HFFc6 (cell line): ENCODE data around the gene SAYSD1. TPM values are rescaled to one million over a fixed set of nuclear protein-coding genes. Genes with fewer than 3 reads are reported as not detected.
"Not testable (repeated sequence)": the region's sequence is repeated elsewhere in the genome, so short reads cannot be mapped to it uniquely, and the experiment has no call there.

Experiments used
- DNase-seq: peaks from one replicate; pipeline ENCODE4 v3.0.0-alpha.2; 2018
- H3K27ac Mint-ChIP-seq: 2 replicates; pipeline ENCODE4 v1.8.0; 2020; ENCODE audit warnings: mild to moderate bottlenecking, mixed read lengths
- H3K27me3 Mint-ChIP-seq: 2 replicates; pipeline ENCODE4 v1.8.0; 2021; ENCODE audit warnings: mild to moderate bottlenecking, moderate library complexity, mixed read lengths; ENCODE audit not compliant: insufficient read depth
- H3K36me3 Mint-ChIP-seq: 2 replicates; pipeline ENCODE4 v1.8.0; 2021; ENCODE audit warnings: low read depth, mixed read lengths
- H3K4me1 Mint-ChIP-seq: 2 replicates; pipeline ENCODE4 v1.8.0; 2020; ENCODE audit warnings: low read depth, mixed read lengths
- H3K4me3 Mint-ChIP-seq: 2 replicates; pipeline ENCODE4 v1.8.0; 2020; ENCODE audit warnings: mild to moderate bottlenecking, moderate library complexity, mixed read lengths
- H3K9me3 Mint-ChIP-seq: 2 replicates; pipeline ENCODE4 v1.8.0; 2020; ENCODE audit warnings: mild to moderate bottlenecking, mixed read lengths
- total RNA-seq, 6 experiments: library from RNA; stranded (reverse); fragmentation: NEBNext Ultra II Directional; extraction: Animal tissue kit (Norgen Biotek cat#: 25700); gene quantifications; 2 replicates in 1 of 6; 3 replicates in 5 of 6; pipeline ENCODE4 v1.2.3, GENCODE V29; 2021
- TF ChIP-seq, protein P1 (sequence below): fragments of 200-600 bp; sonication (generic); IDR thresholded peaks from 2 replicates; pipeline ENCODE4 v1.5.0; 2021; ENCODE audit warnings: antibody characterized with exemption, mild to moderate bottlenecking

The SAYSD1 gene
- total RNA-seq, 6 experiments from 2014 or later = 6.0 to 8.2 (median 7.5) TPM

DNA sequence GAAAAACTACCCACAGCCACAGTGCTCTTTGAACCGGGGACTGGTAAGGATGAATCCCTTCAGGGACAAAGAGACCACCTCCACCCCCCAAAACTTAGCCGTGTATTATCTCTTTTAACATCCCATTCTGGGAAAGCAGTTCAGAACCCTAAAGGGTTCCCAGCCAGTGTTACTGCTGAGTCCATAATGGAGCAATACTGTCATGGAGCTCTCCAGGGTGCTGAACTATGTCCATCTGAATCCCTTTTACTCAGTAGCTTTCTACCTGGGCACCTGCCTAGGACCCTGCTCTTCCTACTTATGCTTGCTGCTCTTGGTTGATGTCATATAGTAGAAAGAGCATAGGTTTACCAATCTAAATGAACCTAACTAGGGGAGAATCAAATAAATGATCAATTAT lies 22.3 kb upstream of the SAYSD1 start:
- H3K27ac Mint-ChIP-seq = no peak overlapping the region
- no peak for DNase-seq
- TF ChIP-seq, protein P1, sequence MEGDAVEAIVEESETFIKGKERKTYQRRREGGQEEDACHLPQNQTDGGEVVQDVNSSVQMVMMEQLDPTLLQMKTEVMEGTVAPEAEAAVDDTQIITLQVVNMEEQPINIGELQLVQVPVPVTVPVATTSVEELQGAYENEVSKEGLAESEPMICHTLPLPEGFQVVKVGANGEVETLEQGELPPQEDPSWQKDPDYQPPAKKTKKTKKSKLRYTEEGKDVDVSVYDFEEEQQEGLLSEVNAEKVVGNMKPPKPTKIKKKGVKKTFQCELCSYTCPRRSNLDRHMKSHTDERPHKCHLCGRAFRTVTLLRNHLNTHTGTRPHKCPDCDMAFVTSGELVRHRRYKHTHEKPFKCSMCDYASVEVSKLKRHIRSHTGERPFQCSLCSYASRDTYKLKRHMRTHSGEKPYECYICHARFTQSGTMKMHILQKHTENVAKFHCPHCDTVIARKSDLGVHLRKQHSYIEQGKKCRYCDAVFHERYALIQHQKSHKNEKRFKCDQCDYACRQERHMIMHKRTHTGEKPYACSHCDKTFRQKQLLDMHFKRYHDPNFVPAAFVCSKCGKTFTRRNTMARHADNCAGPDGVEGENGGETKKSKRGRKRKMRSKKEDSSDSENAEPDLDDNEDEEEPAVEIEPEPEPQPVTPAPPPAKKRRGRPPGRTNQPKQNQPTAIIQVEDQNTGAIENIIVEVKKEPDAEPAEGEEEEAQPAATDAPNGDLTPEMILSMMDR = no peak

GRCh38 chr6:39136207-39136606 lies 21.2 kb upstream of the SAYSD1 start:
- not testable (repeated sequence) for H3K36me3 Mint-ChIP-seq, DNase-seq, H3K27me3 Mint-ChIP-seq, H3K27ac Mint-ChIP-seq, H3K4me1 Mint-ChIP-seq, H3K4me3 Mint-ChIP-seq
- H3K9me3 Mint-ChIP-seq = peaks cover 18% of the 10 kb centered on the region

More for the DNA sequence above, 22.3 kb upstream of the SAYSD1 start:
- Mint-ChIP-seq H3K4me3 (no peak overlapping the region), H3K9me3 (peaks cover 19% of the 10 kb centered on the region), H3K36me3 (no peaks in the 10 kb centered on the region), H3K4me1 (no peaks in the 10 kb centered on the region), H3K27me3 (no peaks in the 10 kb centered on the region; the same call in none of the 2 replicates)

DNA sequence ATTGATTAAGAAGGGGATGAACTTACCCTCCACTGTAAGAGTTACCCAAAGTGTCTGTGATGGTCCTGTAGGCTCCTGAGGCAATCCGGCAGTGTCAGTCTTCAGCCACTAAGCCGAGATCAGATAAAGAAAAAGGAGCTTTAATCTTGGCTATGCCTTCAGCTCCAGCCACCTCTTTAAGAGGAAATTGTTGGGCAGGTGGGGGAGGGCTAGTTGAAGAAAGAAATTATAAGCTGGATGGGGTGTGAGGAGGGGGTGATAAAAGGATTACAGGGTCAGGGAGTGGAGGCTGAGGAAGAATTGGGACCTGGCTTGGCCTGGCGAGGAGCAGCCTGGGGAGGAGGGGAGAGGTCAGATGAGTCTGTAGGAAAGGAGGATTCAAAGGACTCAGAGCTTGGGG lies 19.8 kb upstream of the SAYSD1 start:
- not testable (repeated sequence) for DNase-seq, H3K36me3 Mint-ChIP-seq, H3K4me1 Mint-ChIP-seq, H3K4me3 Mint-ChIP-seq, H3K27ac Mint-ChIP-seq, H3K27me3 Mint-ChIP-seq
- peaks cover 12% of the 10 kb centered on the region for H3K9me3 Mint-ChIP-seq

- no peak for DNase-seq
Observed at GRCh38 chr6:39130691-39131090, 15.7 kb upstream of the SAYSD1 start.

DNA sequence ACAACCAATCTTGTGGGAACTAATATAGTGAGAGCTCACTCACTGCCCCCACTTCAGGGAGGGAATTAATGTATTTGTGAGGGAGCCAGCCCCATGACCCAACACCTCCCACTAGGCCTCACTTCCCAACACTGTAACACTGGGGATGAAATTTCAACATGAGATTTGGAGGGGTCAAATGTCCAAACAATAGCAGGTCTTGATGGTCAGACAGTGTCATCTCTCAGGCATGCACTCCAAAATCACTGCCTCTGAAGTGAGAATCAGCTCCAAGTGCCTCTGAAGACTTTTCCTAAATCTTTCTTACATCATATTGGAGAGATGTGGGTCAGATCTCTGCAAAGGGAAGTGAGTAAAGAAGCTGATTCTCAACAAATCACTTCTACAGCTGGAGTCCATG lies 13.8 kb upstream of the SAYSD1 start:
- H3K36me3 Mint-ChIP-seq = no peaks in the 10 kb centered on the region
- H3K9me3 Mint-ChIP-seq = no peaks in the 10 kb centered on the region; the same call in 1 of the 2 replicates
- H3K27ac Mint-ChIP-seq = no peak overlapping the region
- H3K4me3 Mint-ChIP-seq = no peak overlapping the region
- H3K4me1 Mint-ChIP-seq = no peaks in the 10 kb centered on the region
- DNase-seq = no peak
- TF ChIP-seq, protein P1 = no peak
- H3K27me3 Mint-ChIP-seq = peaks cover 2% of the 10 kb centered on the region; the same call in 1 of the 2 replicates

More at GRCh38 chr6:39130691-39131090, 15.7 kb upstream of the SAYSD1 start:
- H3K4me3 Mint-ChIP-seq = no peak overlapping the region
- TF ChIP-seq, protein P1 = no peak
- no peaks in the 10 kb centered on the region for H3K4me1 Mint-ChIP-seq
- H3K27ac Mint-ChIP-seq = no peak overlapping the region
- H3K36me3 Mint-ChIP-seq = no peaks in the 10 kb centered on the region
- H3K9me3 Mint-ChIP-seq = no peaks in the 10 kb centered on the region; the same call in 1 of the 2 replicates
- peaks cover 2% of the 10 kb centered on the region; the same call in 1 of the 2 replicates for H3K27me3 Mint-ChIP-seq

DNA sequence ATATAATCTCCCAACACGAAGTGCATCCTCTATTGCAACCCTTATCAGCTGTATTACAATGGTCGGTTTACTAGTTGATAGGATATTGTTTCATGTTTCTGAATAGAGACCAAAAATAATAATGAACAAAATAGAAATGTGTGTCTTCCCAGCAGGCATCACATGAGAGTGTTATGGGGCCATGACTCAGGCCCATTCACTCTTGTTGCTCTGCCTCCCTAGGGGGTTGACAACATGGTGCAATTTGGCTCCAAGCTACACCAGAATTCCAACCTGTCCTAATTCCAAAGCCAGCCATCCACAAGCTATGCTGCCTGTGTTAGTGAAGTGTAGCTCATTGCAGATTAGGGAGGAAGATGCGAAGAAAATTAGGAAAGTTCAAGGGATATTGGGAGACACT lies 13.1 kb upstream of the SAYSD1 start:
- H3K4me1 Mint-ChIP-seq = no peaks in the 10 kb centered on the region
- H3K27ac Mint-ChIP-seq = no peak overlapping the region
- H3K36me3 Mint-ChIP-seq = no peaks in the 10 kb centered on the region
- no peak for DNase-seq
- no peaks in the 10 kb centered on the region; the same call in 1 of the 2 replicates for H3K9me3 Mint-ChIP-seq
- TF ChIP-seq, protein P1 = no peak
- no peak overlapping the region for H3K4me3 Mint-ChIP-seq
- peaks cover 2% of the 10 kb centered on the region for H3K27me3 Mint-ChIP-seq

- Mint-ChIP-seq H3K4me3 (no peak overlapping the region), H3K27me3 (peaks cover 2% of the 10 kb centered on the region), H3K9me3 (no peaks in the 10 kb centered on the region)
Observed at GRCh38 chr6:39124114-39124513, 9.1 kb upstream of the SAYSD1 start.

More at GRCh38 chr6:39124114-39124513, 9.1 kb upstream of the SAYSD1 start:
- DNase-seq = no peak
- no peaks in the 10 kb centered on the region for H3K36me3 Mint-ChIP-seq
- H3K4me1 Mint-ChIP-seq = no peaks in the 10 kb centered on the region
- no peak overlapping the region for H3K27ac Mint-ChIP-seq
- TF ChIP-seq, protein P1 = no peak
